ENCODE data around the gene AMDHD2.

AMDHD2 gene

DNA sequence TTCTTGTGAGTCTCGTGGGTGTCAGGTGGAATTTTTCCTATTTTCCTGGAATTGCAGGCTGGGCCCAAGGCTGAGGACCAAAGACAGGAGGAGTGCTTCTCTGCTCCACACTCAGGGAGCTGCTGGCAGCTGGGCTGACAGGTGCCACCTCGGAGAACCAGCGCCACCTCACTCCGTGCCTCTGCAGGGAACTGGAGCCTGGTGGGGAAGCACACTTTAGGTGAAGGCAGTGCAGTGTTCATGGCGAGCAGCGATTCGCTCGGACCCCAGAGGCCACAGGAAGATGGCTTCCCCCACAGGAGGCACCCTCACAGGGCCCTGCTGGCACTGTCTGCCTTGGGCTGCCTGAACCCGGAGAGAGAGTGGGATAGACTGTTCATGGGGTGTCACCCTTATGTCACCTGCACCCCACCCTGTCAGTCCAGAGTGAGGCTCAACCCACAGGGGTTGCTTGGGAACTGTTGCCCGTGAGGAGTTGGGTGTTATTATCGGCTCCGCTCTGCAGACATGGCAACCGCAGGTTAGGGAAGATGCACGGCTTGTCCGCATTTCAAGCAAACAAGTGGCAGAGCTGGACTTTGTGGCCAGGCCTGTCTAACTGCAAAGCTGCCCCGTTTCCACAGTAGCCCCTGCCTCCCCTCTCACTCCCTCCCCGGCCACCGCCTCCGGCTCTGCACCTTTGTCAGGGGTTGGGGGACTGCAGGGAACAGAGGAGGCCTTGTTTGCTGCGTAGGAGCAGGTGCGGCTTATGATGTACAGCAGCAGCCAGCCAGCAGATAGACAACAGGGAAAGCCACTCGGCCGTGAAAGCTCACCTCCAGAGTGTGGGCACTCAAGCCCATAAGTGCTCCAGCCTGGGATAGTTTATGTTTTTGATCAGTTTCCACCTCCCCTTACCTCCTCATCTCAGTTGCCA, 29.7 kb upstream of the AMDHD2 start:
- no peaks in the 10 kb centered on the region for H3K27me3 Mint-ChIP-seq (ENCODE audit: low read depth)
- H3K4me1 Mint-ChIP-seq, result peaks cover 22% of the 10 kb centered on the region
- H3K9me3 Mint-ChIP-seq, result no peaks in the 10 kb centered on the region
- peak overlapping the region; percentile 74 to 95 (median 90) for H3K27ac Mint-ChIP-seq
- H3K36me3 Mint-ChIP-seq (ENCODE audit: low read depth), result no peaks in the 10 kb centered on the region
- H3K4me3 Mint-ChIP-seq, result no peak overlapping the region
- TF ChIP-seq CTCF (IDR thresholded peaks at IDR 0.05; ENCODE audit: unreplicated experiment in 3 of 3), result no peak

DNA sequence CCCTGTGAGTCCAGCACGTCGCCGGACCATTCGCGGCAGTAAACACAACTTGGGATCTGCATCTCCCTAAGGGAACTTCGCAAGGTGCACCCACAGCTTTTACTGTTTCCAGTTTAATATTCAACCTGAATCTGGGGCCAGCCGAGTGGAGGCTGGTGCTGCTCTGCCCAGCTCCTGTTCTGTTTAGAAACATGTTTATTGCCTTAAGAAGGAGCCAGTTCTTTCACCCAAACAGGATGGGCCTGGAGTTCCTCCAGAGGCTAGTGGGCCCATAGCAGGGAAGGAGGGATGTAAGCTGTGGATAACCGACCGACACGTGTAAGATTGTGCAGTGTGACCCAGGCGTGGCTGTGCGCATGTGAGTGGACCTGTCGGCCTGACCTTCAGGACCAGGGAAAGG, 27.9 kb upstream of the AMDHD2 start:
- Mint-ChIP-seq H3K4me3 (peak overlapping the region in 1 of 3 experiments; percentile 46), H3K4me1 (peaks cover 10% of the 10 kb centered on the region), H3K27ac (peak overlapping the region; percentile 91 to 98 (median 94)), H3K36me3 (ENCODE audit: low read depth) (peaks cover under 1% of the 10 kb centered on the region), H3K27me3 (ENCODE audit: low read depth) (no peaks in the 10 kb centered on the region), H3K9me3 (no peaks in the 10 kb centered on the region)
- no peak for TF ChIP-seq CTCF (IDR thresholded peaks at IDR 0.05; ENCODE audit: unreplicated experiment in 3 of 3)

DNA sequence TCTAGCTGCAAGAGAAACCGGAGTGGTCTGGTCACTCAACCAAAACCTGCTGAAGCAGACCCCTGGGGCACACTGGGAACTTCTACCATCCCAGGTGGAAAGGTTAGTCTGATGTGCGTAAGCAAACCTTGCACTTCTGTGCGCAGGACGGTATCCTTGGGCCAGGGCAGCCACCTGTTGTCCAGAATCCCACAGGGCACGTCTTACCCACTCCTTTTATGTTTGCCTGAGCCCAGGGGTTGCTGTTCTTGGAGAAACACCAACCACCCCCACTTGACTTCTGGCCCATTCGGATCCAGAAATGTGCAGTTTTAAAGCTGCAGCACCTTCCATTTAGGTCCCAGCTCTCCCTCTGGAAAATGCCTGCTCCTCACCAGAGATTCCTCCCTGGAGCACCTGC, 26.6 kb upstream of the AMDHD2 start:
- Mint-ChIP-seq H3K27me3 (ENCODE audit: low read depth) (no peaks in the 10 kb centered on the region), H3K27ac (peak overlapping the region; percentile 28 to 78 (median 31)), H3K4me3 (no peak overlapping the region), H3K36me3 (ENCODE audit: low read depth) (peaks cover 6% of the 10 kb centered on the region), H3K4me1 (peaks cover 8% of the 10 kb centered on the region), H3K9me3 (no peaks in the 10 kb centered on the region)
- no peak for TF ChIP-seq CTCF (IDR thresholded peaks at IDR 0.05; ENCODE audit: unreplicated experiment in 3 of 3)

DNA sequence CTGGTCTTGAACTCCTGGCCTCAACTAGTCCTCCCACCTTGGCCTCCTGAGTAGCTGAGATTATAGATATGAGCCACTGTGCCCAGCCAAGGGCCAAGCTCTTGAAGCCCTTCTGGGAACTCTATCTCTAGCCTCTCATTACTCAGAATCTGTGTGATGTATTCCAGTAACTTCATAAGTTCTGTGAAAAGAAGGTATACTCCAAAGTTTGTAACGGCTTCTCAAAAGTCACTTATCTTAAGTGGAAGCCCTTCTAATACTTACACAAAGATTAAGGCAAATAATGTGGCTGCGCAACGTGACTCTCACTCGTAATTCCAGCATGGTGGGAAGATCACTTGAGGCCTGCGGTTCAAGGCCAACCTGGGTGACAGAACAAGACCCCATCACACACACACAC, 25.6 kb upstream of the AMDHD2 start:
- TF ChIP-seq CTCF (IDR thresholded peaks at IDR 0.05; ENCODE audit: unreplicated experiment in 3 of 3), result no peak
- Mint-ChIP-seq H3K36me3 (ENCODE audit: low read depth) (peaks cover 6% of the 10 kb centered on the region), H3K27me3 (ENCODE audit: low read depth) (no peaks in the 10 kb centered on the region), H3K27ac (no peak overlapping the region), H3K9me3 (no peaks in the 10 kb centered on the region), H3K4me3 (no peak overlapping the region), H3K4me1 (peaks cover 8% of the 10 kb centered on the region)

GRCh38 chr16:2495041-2495440, 25.1 kb upstream of the AMDHD2 start:
- Mint-ChIP-seq H3K4me1 (peaks cover 8% of the 10 kb centered on the region), H3K4me3 (no peak overlapping the region), H3K27me3 (ENCODE audit: low read depth) (no peaks in the 10 kb centered on the region), H3K36me3 (ENCODE audit: low read depth) (peaks cover 6% of the 10 kb centered on the region), H3K9me3 (no peaks in the 10 kb centered on the region), H3K27ac (no peak overlapping the region)
- no peak for TF ChIP-seq CTCF (IDR thresholded peaks at IDR 0.05; ENCODE audit: unreplicated experiment in 3 of 3)
